Lower lobe of right lung (tissue), 2 donors: ENCODE measurements around the gene MKKS. TPM values are rescaled to one million over a fixed set of nuclear protein-coding genes. Genes with fewer than 3 reads are reported as not detected.

ENCODE experiments used
- ATAC-seq, 2 donors: fragments of 200-7000 bp; cut with Tn5 transposase; one replicate each; pipeline ENCODE4 v1.9.1; 2020 to 2022; ENCODE audit warnings: mild to moderate bottlenecking in 2 of 2, moderate library complexity in 2 of 2
- DNase-seq: peaks from one replicate; pipeline ENCODE4 v3.0.0-alpha.2; 2020
- H3K27ac ChIP-seq: fragments of 200-600 bp; one replicate; pipeline ENCODE4 v1.8.0; 2022
- H3K27me3 ChIP-seq: fragments of 200-600 bp; one replicate; pipeline ENCODE4 v1.8.0; 2022; ENCODE audit warnings: low read depth
- H3K36me3 ChIP-seq: fragments of 200-600 bp; one replicate; pipeline ENCODE4 v1.8.0; 2022; ENCODE audit warnings: mild to moderate bottlenecking
- H3K4me1 ChIP-seq: fragments of 200-600 bp; one replicate; pipeline ENCODE4 v1.8.0; 2022
- H3K4me3 ChIP-seq: fragments of 200-600 bp; one replicate; pipeline ENCODE4 v1.8.0; 2022; ENCODE audit warnings: mild to moderate bottlenecking
- H3K9me3 ChIP-seq: fragments of 200-600 bp; one replicate; pipeline ENCODE4 v1.8.0; 2022
- CTCF ChIP-seq: fragments of 200-600 bp; IDR thresholded peaks from one replicate; pipeline ENCODE4 v1.8.0; 2022; ENCODE audit warnings: antibody characterized with exemption, mild to moderate bottlenecking
- intact Hi-C: fragments of 100-400 bp; cut with DNase I; formaldehyde crosslinking; loops from one replicate; pipeline ENCODE4 v1.11.0; 2022
- total RNA-seq: library from RNA; stranded (reverse); fragmentation: NEBNext Ultra II Directional; extraction: Animal tissue kit (Norgen Biotek cat#: 25700); gene quantifications from one replicate; pipeline ENCODE4 v1.2.1, GENCODE V29; 2021
- donor health status: DM: no; HTN: yes; CAD: no; lungs with severe emphysema.

MKKS gene
- total RNA-seq, 1 donor from 2014 or later, result 16.8 TPM

- Histone ChIP-seq H3K9me3 (no peaks in the 10 kb centered on the region), H3K4me1 (no peaks in the 10 kb centered on the region), H3K36me3 (no peaks in the 10 kb centered on the region), H3K27ac (no peak overlapping the region), H3K27me3 (no peaks in the 10 kb centered on the region), H3K4me3 (no peak overlapping the region)
- no peak for DNase-seq
- ATAC-seq, result no peak
- intact Hi-C loops, result no loop called here
- no peak for TF ChIP-seq CTCF
These were observed 80.8 kb downstream of the MKKS start for GRCh38 chr20:10352934-10353824.

Other genes with a start within 250 kb of the MKKS start
- 0.65 TPM for gene SNAP25, start 215.4 kb downstream of the MKKS start, total RNA-seq
- 5.8 TPM for gene SLX4IP, start 1.1 kb upstream of the MKKS start, total RNA-seq
- 60.1 TPM for gene JAG1, start 239.8 kb upstream of the MKKS start, total RNA-seq